NCI-H748 (cell line): ENCODE results near the gene CMTM3.
"Not testable (repeated sequence)": the region's sequence is repeated elsewhere in the genome, so short reads cannot be mapped to it uniquely, and the experiment has no call there.

Experiments
- DNase-seq: peaks from one replicate; lab custom pipeline; 2025; ENCODE audit not compliant: unreplicated experiment; lab: John Stamatoyannopoulos, UW

CMTM3 gene

GRCh38 chr16:66660422-66661209 is 56.1 kb downstream of the CMTM3 start:
- no peak for DNase-seq

GRCh38 chr16:66661210-66661560 is 56.7 kb downstream of the CMTM3 start:
- no peak for DNase-seq

- DNase-seq, result not testable (repeated sequence)
Measured at GRCh38 chr16:66661671-66662346, 57.3 kb downstream of the CMTM3 start.

- DNase-seq, result no peak
Measured at GRCh38 chr16:66662445-66663194, 58.1 kb downstream of the CMTM3 start.
